ACC112 (cell line): ENCODE results near the gene NRF1.
A peak's percentile ranks its signal among the peaks of the same experiment; 100 is the strongest.
"Not testable (repeated sequence)": the region's sequence is repeated elsewhere in the genome, so short reads cannot be mapped to it uniquely, and the experiment has no call there.

ENCODE experiments used
- H2AFZ ChIP-seq: fragments of 200-600 bp; sonication (generic); one replicate; pipeline ENCODE4 v1.6.0; 2017; ENCODE audit warnings: antibody characterized with exemption, low read length; ENCODE audit not compliant: unreplicated experiment
- H3K27ac ChIP-seq: fragments of 200-600 bp; sonication (generic); 2 replicates; pipeline ENCODE4 v1.5.1; 2014; ENCODE audit warnings: low read depth, mild to moderate bottlenecking, antibody characterized with exemption, low read length, moderate library complexity
- H3K27me3 ChIP-seq: fragments of 200-600 bp; sonication (generic); 2 replicates; pipeline ENCODE4 v1.6.1; 2014; ENCODE audit warnings: mild to moderate bottlenecking, antibody characterized with exemption, low read length, moderate library complexity, mixed read lengths; ENCODE audit not compliant: insufficient read depth
- H3K36me3 ChIP-seq: fragments of 200-600 bp; sonication (generic); 2 replicates; pipeline ENCODE4 v1.6.1; 2016; ENCODE audit warnings: mild to moderate bottlenecking, antibody characterized with exemption, low read length, moderate library complexity, mixed read lengths; ENCODE audit not compliant: insufficient read depth
- H3K4me1 ChIP-seq: fragments of 200-600 bp; sonication (generic); one replicate; pipeline ENCODE4 v1.6.1; 2016; ENCODE audit warnings: low read length, mixed read lengths; ENCODE audit not compliant: insufficient read depth, unreplicated experiment, control insufficient read depth
- H3K4me3 ChIP-seq: fragments of 200-600 bp; sonication (generic); 2 replicates; pipeline ENCODE4 v1.5.1; 2014; ENCODE audit warnings: mild to moderate bottlenecking, low read depth, low read length
- H3K79me2 ChIP-seq: fragments of 200-600 bp; sonication (generic); one replicate; pipeline ENCODE4 v1.6.0; 2016; ENCODE audit warnings: low read length; ENCODE audit not compliant: control insufficient read depth, unreplicated experiment, insufficient read depth

NRF1 gene

GRCh38 chr7:129626896-129627295 is 15.4 kb downstream of the NRF1 start:
- Histone ChIP-seq H3K27ac (no peak overlapping the region), H3K4me3 (no peak overlapping the region), H3K27me3 (no peaks in the 10 kb centered on the region), H3K79me2 (peaks cover 40% of the 10 kb centered on the region), H3K36me3 (no peaks in the 10 kb centered on the region), H3K4me1 (no peaks in the 10 kb centered on the region), H2AFZ (no peak overlapping the region)

- no peak overlapping the region for H2AFZ ChIP-seq
Observed at GRCh38 chr7:129630341-129630740, 18.8 kb downstream of the NRF1 start.

GRCh38 chr7:129634361-129635034 is 23.0 kb downstream of the NRF1 start:
- no peaks in the 10 kb centered on the region for H3K27me3 ChIP-seq
- no peak overlapping the region for H3K27ac ChIP-seq
- H3K79me2 ChIP-seq, result peaks cover 24% of the 10 kb centered on the region
- no peaks in the 10 kb centered on the region for H3K36me3 ChIP-seq
- H3K4me3 ChIP-seq, result no peak overlapping the region
- H3K4me1 ChIP-seq, result no peaks in the 10 kb centered on the region
- H2AFZ ChIP-seq, result no peak overlapping the region

More at GRCh38 chr7:129630341-129630740, 18.8 kb downstream of the NRF1 start:
- Histone ChIP-seq H3K27ac (no peak overlapping the region), H3K4me1 (no peaks in the 10 kb centered on the region), H3K27me3 (no peaks in the 10 kb centered on the region), H3K79me2 (peaks cover 37% of the 10 kb centered on the region), H3K4me3 (no peak overlapping the region), H3K36me3 (no peaks in the 10 kb centered on the region)

DNA sequence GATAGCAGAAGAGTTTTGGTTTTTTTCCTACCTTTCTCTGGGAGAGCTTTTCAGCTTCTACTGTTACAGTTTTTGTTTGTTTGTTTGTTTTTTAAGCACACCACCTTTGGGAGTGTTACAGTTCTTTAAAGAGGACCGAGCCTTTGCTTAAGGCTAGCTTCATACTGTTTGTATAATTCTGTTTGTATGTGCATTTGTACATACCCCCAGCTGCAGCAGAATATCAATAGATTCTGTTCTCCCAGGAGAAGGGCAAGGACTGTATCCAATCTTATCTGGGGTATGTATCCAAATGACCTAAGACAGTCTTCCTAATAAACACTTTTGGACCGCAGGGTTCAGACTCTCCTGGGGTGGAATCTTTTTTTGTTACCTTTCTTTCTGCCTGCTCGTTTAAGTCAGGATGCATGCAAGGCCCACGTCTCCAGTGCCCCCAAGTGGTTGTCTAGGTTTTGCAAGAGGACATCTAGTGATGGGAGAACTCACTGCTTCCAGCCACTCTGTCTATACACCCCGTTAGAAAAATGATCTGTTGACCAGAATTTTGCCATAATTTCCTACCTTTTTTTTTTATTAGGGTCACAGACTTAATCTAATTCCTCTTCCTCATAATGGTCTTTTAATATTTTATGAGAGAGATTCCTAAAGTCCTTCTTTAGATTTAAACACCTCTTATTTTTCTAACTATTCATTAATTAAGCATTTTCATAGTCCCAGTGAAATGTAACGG is 23.9 kb downstream of the NRF1 start:
- Histone ChIP-seq H3K79me2 (peaks cover 15% of the 10 kb centered on the region), H3K27ac (no peak overlapping the region), H3K27me3 (no peaks in the 10 kb centered on the region), H2AFZ (peak overlapping the region; percentile 28), H3K4me1 (no peaks in the 10 kb centered on the region), H3K36me3 (no peaks in the 10 kb centered on the region), H3K4me3 (no peak overlapping the region)

- H3K36me3 ChIP-seq, H3K4me1 ChIP-seq, H2AFZ ChIP-seq, H3K4me3 ChIP-seq, H3K27ac ChIP-seq, H3K27me3 ChIP-seq: not testable (repeated sequence)
- peaks cover 15% of the 10 kb centered on the region for H3K79me2 ChIP-seq
Observed at GRCh38 chr7:129636030-129636550, 24.6 kb downstream of the NRF1 start.

DNA sequence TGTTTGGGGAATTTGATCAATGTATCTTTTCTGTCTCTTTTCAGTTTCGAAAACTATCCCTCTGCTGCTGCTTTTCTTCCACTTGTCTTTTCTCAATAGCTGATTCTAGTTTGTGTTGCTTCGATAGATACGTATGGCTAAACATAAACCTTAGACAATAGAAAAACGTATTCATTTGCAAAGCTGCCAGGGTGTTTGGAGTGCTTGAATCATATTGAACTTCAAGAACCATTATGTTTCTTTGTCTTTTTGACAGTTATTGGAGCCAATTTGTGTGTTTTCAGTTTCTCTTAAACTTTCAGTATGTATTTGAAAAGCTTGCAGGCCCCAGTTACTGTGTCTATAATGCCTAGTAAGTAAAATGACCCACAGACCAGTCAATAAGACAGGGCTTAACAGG is 25.1 kb downstream of the NRF1 start:
- no peak overlapping the region for H3K27ac ChIP-seq
- H3K79me2 ChIP-seq, result peaks cover 15% of the 10 kb centered on the region
- H3K27me3 ChIP-seq, result no peaks in the 10 kb centered on the region

GRCh38 chr7:129640400-129640799 is 28.9 kb downstream of the NRF1 start:
- H3K79me2 ChIP-seq, result peaks cover 13% of the 10 kb centered on the region
- peaks cover 8% of the 10 kb centered on the region for H3K4me1 ChIP-seq
- H3K27ac ChIP-seq, result no peak overlapping the region
- H3K27me3 ChIP-seq, result no peaks in the 10 kb centered on the region
- H2AFZ ChIP-seq, result no peak overlapping the region
- no peaks in the 10 kb centered on the region for H3K36me3 ChIP-seq
- no peak overlapping the region for H3K4me3 ChIP-seq

More for the DNA sequence above, 25.1 kb downstream of the NRF1 start:
- H2AFZ ChIP-seq, result no peak overlapping the region
- no peaks in the 10 kb centered on the region for H3K36me3 ChIP-seq
- no peak overlapping the region for H3K4me3 ChIP-seq
- H3K4me1 ChIP-seq, result no peaks in the 10 kb centered on the region

DNA sequence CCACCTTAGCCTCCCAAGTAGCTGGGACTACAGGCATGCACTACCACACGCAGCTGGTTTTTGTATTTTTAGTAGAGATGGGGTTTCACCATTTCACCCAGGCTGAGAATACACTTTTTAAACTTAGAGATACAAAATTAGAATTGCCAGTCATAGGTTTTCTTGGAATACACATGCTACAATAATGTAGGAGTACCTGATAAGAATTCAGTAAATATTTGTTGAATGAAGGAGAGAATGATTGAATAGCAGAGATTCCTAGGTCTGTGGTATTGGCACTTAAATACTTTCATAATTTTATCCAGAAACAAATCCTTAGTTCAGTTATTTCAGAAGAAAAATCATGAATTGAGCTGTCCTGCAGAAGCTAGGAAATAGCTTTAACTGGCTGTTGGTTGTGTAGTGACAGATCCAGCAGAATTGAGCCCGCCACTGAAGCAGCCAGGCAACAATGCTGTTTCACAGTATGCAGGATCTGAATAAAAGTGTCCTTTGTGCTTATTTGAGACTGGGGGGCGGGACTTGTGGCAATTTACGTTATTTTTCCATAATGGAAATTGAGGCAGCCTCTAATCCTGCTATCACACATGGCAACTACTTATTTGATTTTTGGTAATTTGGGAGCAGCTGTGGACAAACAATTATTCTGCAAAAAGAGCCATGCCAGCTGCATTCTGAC is 31.5 kb downstream of the NRF1 start:
- Histone ChIP-seq H3K79me2 (peaks cover 10% of the 10 kb centered on the region), H3K27ac (no peak overlapping the region), H3K27me3 (no peaks in the 10 kb centered on the region), H3K4me1 (peaks cover 13% of the 10 kb centered on the region), H3K36me3 (no peaks in the 10 kb centered on the region), H2AFZ (no peak overlapping the region), H3K4me3 (peak overlapping the region; percentile 64)

DNA sequence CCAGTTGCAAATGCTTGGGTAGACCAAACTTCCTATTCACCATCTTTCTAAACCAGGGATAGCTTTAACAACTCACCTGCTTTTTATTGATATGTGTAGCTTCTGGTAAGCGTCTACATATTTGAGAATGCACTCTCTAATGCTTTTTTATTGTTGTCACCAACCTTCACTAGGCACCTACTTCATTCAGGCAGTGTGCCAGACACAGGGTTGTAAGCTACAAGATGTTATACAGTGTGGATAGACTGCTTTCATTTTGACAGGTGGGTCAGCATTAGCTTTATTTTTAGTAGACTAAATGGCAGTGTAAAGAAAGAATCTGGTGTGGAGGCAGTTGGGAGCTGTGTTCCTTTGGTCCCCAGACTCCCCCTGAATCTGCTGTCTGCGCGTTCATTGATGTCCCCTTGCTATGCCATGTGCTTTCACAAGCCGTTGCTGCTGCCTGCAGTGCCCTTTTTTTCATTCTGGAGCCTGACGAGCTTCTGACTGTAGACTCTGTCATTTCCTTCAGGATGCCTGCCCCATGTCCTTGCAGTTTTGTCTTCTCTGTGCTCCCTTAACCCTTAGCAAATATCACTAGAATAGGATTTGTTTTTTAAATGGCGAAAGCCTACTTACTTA is 32.1 kb downstream of the NRF1 start:
- peak overlapping the region; percentile 64 for H3K4me3 ChIP-seq
- no peak overlapping the region for H3K27ac ChIP-seq
- no peaks in the 10 kb centered on the region for H3K27me3 ChIP-seq
- peaks cover 6% of the 10 kb centered on the region for H3K79me2 ChIP-seq
- peaks cover 13% of the 10 kb centered on the region for H3K4me1 ChIP-seq
- no peak overlapping the region for H2AFZ ChIP-seq
- no peaks in the 10 kb centered on the region for H3K36me3 ChIP-seq

- Histone ChIP-seq H2AFZ (no peak overlapping the region), H3K36me3 (no peaks in the 10 kb centered on the region), H3K4me3 (no peak overlapping the region), H3K27ac (no peak overlapping the region), H3K27me3 (no peaks in the 10 kb centered on the region), H3K4me1 (peaks cover 13% of the 10 kb centered on the region), H3K79me2 (peaks cover 6% of the 10 kb centered on the region)
Observed at GRCh38 chr7:129644634-129645230, 33.2 kb downstream of the NRF1 start.
